Measurements from ENCODE around the gene DLK2.
A peak's percentile ranks its signal among the peaks of the same experiment; 100 is the strongest.

DLK2 gene

DNA sequence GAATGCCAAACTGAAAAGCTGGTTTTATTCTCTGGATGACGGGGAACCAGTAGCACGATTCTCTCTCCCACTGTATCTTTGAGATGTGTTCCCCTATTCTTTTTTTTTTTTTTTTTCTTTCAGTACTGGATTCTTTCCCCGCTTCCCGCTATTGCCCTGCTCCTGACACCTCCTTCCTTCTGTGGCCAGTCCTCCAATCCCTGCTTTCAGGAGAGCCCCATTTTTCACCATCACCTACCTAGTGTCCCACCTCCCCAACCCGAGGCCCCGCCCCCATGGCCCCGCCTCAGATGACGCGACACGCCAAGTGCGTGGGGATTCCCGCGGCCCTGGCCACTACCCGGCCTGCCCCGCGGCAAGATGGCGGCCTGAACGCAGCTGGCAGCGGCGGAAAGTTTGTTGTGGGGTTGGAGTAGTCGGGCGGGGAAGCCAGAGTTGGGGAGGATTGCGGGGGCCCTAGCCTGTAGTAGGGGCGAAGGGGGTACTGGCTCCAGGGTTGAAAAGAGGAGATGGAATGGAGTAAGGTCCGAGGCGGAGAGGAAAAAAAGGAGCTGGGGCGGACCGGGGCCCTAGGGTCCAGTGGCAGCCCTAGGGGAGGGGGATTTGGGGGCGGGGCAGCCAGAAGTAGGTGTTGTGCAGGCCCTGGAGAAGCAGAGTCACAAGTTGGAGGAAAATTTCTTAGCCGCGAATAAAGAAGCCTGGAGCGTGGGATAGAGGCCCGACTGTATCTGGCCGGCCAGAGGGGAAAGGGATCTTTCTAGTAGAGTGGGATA, 22.1 kb upstream of the DLK2 start, which contains the start of gene TJAP1:
Gene TJAP1, plus strand, starts transcription at position 336 of the 773 bp plus-strand sequence. CDS start 21,432 bp downstream, outside the sequence.
- no peak for DNase-seq (ENCODE audit: low read depth, low spot score)
- peak within 1 kb of the TSS; percentile 74 for H3K4me3 ChIP-seq (ENCODE audit: low read depth, low read length)
- TF ChIP-seq, protein P1, sequence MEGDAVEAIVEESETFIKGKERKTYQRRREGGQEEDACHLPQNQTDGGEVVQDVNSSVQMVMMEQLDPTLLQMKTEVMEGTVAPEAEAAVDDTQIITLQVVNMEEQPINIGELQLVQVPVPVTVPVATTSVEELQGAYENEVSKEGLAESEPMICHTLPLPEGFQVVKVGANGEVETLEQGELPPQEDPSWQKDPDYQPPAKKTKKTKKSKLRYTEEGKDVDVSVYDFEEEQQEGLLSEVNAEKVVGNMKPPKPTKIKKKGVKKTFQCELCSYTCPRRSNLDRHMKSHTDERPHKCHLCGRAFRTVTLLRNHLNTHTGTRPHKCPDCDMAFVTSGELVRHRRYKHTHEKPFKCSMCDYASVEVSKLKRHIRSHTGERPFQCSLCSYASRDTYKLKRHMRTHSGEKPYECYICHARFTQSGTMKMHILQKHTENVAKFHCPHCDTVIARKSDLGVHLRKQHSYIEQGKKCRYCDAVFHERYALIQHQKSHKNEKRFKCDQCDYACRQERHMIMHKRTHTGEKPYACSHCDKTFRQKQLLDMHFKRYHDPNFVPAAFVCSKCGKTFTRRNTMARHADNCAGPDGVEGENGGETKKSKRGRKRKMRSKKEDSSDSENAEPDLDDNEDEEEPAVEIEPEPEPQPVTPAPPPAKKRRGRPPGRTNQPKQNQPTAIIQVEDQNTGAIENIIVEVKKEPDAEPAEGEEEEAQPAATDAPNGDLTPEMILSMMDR (IDR thresholded peaks at IDR 0.05; ENCODE audit: insufficient read depth, low read length, missing control alignments) = no peak
- CTCF ChIA-PET = interaction anchor here (0.6 to 5.2 kb wide), 7 partner anchors 15 to 368 kb away, joined by 3 to 21 read pairs (median 4); no protein-coding TSS in a partner anchor
- POLR2A ChIA-PET = interaction anchor here (0.8 to 1.5 kb wide), 5 partner anchors 12 to 39 kb away, joined by 3 to 5 read pairs (median 4); no protein-coding TSS in a partner anchor

DNA sequence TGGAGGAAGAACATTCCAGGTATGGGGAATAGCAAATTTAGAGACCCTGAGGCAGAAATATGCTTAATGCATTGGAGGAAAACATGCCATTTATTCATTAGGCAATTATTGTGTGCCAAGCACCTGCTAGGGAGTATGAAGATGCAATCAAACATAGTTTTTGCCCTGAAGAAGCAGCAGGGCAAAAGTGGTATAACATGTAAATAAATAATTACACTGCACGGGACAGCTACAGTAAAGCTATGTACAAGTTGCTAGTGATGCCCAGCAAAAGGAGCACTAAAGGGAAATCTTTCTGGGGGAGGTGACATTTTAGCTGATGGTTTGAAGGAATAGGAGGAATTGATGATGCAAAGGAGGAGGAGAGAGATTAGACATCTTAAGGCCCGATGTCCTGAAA, 21.4 kb upstream of the DLK2 start:
- no peak for DNase-seq (ENCODE audit: low read depth, low spot score)
- ChIA-PET CTCF (interaction anchor here (0.6 to 5.2 kb wide), 5 partner anchors 19 to 369 kb away, joined by 3 to 21 read pairs (median 9); no protein-coding TSS in a partner anchor), POLR2A (interaction anchor here (1.2 to 1.5 kb wide), 2 partner anchors 12 to 38 kb away, joined by 4 to 5 read pairs; no protein-coding TSS in a partner anchor)
- TF ChIP-seq, protein P1 (IDR thresholded peaks at IDR 0.05; ENCODE audit: insufficient read depth, low read length, missing control alignments) = no peak
- peak overlapping the region; percentile 74 for H3K4me3 ChIP-seq (ENCODE audit: low read depth, low read length)

DNA sequence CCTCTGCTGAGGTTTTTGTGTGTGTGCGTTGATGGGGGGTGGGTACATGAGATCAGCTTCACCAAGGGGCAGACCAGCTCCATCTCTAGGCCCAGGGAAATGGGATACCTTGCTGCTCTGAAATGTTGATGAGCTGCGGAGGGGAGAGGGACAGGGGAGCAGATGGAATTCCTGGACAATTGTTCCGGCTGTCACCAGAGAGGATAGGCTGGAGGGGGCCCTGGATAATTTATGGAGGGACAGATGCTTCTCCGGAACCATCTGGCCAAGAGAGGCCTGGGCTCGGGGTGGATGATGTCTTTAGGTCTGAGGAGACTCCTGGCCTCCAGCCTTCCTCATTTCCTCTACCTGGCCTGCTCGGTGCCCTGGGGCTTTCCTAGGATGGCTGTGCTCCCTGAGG, 20.2 kb upstream of the DLK2 start:
- TF ChIP-seq, protein P1 (IDR thresholded peaks at IDR 0.05; ENCODE audit: insufficient read depth, low read length, missing control alignments) = no peak
- H3K4me3 ChIP-seq (ENCODE audit: low read depth, low read length) = no peak overlapping the region
- DNase-seq (ENCODE audit: low read depth, low spot score) = no peak
- ChIA-PET CTCF (interaction anchor here (5.2 kb wide), 1 partner anchor 20 kb away, joined by 21 read pairs; no protein-coding TSS in a partner anchor), POLR2A (no interaction called here)

DNA sequence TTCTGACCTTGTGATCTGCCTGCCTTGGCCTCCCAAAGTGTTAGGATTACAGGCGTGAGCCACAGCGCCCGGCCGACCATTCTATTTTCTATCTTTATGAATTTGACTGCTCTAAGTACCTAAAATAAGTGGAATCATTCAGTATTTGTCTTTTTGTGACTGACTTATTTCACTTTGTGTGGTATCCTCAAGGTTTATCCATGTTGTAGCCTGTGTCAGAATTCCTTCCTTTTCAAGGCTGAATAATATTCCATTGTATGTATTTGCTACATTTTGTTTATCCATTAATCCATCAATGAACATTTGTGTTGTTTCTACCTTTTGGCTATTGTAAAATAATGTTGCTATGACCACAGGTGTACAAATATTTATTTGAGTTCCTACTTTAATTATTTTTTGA, 17.2 kb upstream of the DLK2 start:
- CTCF ChIA-PET = interaction anchor here (1.0 to 1.6 kb wide), 3 partner anchors 16 to 34 kb away, joined by 4 to 5 read pairs (median 5); no protein-coding TSS in a partner anchor

DNA sequence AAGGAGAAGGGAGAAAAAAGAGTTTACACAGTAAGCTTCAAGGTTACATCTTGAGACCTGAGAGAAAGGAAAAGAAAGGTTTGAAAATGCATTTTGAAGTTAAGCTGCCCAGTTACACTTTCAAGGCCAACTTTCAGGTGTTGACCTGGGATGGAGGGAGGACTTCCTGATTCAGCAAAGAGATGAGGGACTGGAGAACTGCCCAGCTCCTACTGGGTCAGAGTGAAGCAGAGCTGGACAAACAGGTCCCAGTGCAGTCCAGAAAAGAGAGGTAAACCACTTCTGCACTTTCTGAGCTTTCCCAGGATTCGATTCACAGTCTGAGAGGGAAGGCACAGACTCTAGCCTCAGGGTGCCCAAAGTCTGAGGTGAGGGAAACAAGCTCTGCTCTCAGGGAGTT, 16.1 kb upstream of the DLK2 start:
- TF ChIP-seq, protein P1 (IDR thresholded peaks at IDR 0.05; ENCODE audit: insufficient read depth, low read length, missing control alignments) = no peak
- CTCF ChIA-PET = interaction anchor here (1.0 to 1.6 kb wide), 5 partner anchors 15 to 35 kb away, joined by 3 to 5 read pairs (median 4); no protein-coding TSS in a partner anchor
- POLR2A ChIA-PET = no interaction called here
- no peak overlapping the region for H3K4me3 ChIP-seq (ENCODE audit: low read depth, low read length)
- no peak for DNase-seq (ENCODE audit: low read depth, low spot score)

More for the DNA sequence above, 17.2 kb upstream of the DLK2 start:
- no peak overlapping the region for H3K4me3 ChIP-seq (ENCODE audit: low read depth, low read length)
- no peak for DNase-seq (ENCODE audit: low read depth, low spot score)
- TF ChIP-seq, protein P1 (IDR thresholded peaks at IDR 0.05; ENCODE audit: insufficient read depth, low read length, missing control alignments) = no peak
- POLR2A ChIA-PET = no interaction called here

DNA sequence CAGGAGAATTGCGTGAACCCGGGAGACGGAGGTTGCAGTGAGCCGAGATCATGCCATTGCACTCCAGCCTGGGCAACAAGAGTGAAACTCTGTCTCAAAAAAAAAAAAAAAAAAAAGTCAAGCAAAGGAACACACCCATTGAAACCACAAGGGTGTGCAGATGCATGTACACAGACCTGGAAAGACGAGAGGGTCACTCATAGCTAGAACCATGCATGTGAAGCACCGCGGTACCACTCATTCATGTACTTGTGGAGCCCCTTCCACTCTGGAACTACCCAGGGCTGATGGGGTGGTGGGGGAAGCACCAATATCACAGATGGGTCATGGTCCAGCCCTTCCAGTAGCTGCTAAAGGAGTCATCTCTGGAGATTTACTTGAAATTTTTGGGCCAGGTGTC, 14.6 kb upstream of the DLK2 start:
- CTCF ChIA-PET = interaction anchor here (0.8 to 1.5 kb wide), 4 partner anchors 13 to 37 kb away, joined by 3 to 4 read pairs (median 4); no protein-coding TSS in a partner anchor
- DNase-seq (ENCODE audit: low read depth, low spot score) = no peak
- POLR2A ChIA-PET = no interaction called here
- H3K4me3 ChIP-seq (ENCODE audit: low read depth, low read length) = no peak overlapping the region
- TF ChIP-seq, protein P1 (IDR thresholded peaks at IDR 0.05; ENCODE audit: insufficient read depth, low read length, missing control alignments) = no peak

All from AG04449 (cell line).